ENCODE data around the gene ATP1B3. TPM values are rescaled to one million over a fixed set of nuclear protein-coding genes. Genes with fewer than 3 reads are reported as not detected.

The ATP1B3 gene
- total RNA-seq, 1 donor from 2014 or later, result 147 TPM

- Mint-ChIP-seq H3K4me1 (peaks cover 2% of the 10 kb centered on the region), H3K36me3 (ENCODE audit: low read depth) (no peaks in the 10 kb centered on the region), H3K27me3 (ENCODE audit: low read depth) (no peaks in the 10 kb centered on the region), H3K27ac (ENCODE audit: unreplicated experiment) (no peak overlapping the region), H3K9me3 (no peaks in the 10 kb centered on the region), H3K4me3 (no peak overlapping the region)
- TF ChIP-seq CTCF (conservative IDR thresholded peaks at IDR 0.05), result no peak
- no peak for DNase-seq (ENCODE audit: low read depth, low spot score)
Observed at GRCh38 chr3:141835557-141836229, 40.8 kb upstream of the ATP1B3 start.

DNA sequence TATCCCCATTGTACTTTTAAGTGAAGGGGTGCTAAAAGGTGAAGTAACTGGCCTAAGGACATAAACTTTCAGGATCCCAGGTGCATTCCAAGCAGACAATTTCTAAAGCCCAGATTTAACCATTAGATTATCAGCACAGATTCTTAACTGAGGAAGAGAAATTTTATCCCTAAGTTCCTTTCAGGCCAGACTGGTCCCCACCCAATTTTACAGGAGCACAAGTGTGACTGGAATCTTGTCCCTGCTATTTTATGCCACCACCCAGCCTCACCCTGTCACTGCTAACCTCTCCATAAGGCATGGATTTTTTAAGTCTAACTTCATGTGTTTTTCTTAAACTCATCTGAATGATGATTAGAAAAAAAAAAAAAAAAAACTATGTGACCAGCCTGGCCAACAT is 37.1 kb upstream of the ATP1B3 start:
- Mint-ChIP-seq H3K4me3 (no peak overlapping the region), H3K4me1 (peaks cover 9% of the 10 kb centered on the region), H3K27ac (ENCODE audit: unreplicated experiment) (no peak overlapping the region), H3K36me3 (ENCODE audit: low read depth) (no peaks in the 10 kb centered on the region), H3K27me3 (ENCODE audit: low read depth) (no peaks in the 10 kb centered on the region), H3K9me3 (no peaks in the 10 kb centered on the region)
- no peak for TF ChIP-seq CTCF (conservative IDR thresholded peaks at IDR 0.05)
- no peak for DNase-seq (ENCODE audit: low read depth, low spot score)

GRCh38 chr3:141840737-141841544 is 35.5 kb upstream of the ATP1B3 start:
- Mint-ChIP-seq H3K4me3 (no peak overlapping the region), H3K9me3 (no peaks in the 10 kb centered on the region), H3K27ac (ENCODE audit: unreplicated experiment) (no peak overlapping the region), H3K27me3 (ENCODE audit: low read depth) (no peaks in the 10 kb centered on the region), H3K4me1 (peaks cover 9% of the 10 kb centered on the region), H3K36me3 (ENCODE audit: low read depth) (no peaks in the 10 kb centered on the region)
- no peak for TF ChIP-seq CTCF (conservative IDR thresholded peaks at IDR 0.05)
- no peak for DNase-seq (ENCODE audit: low read depth, low spot score)

- Mint-ChIP-seq H3K4me3 (no peak overlapping the region), H3K36me3 (ENCODE audit: low read depth) (no peaks in the 10 kb centered on the region), H3K9me3 (no peaks in the 10 kb centered on the region), H3K4me1 (peaks cover 9% of the 10 kb centered on the region), H3K27me3 (ENCODE audit: low read depth) (no peaks in the 10 kb centered on the region), H3K27ac (ENCODE audit: unreplicated experiment) (no peak overlapping the region)
- TF ChIP-seq CTCF (conservative IDR thresholded peaks at IDR 0.05), result no peak
- no peak for DNase-seq (ENCODE audit: low read depth, low spot score)
Observed at GRCh38 chr3:141844108-141844507, 32.3 kb upstream of the ATP1B3 start.

DNA sequence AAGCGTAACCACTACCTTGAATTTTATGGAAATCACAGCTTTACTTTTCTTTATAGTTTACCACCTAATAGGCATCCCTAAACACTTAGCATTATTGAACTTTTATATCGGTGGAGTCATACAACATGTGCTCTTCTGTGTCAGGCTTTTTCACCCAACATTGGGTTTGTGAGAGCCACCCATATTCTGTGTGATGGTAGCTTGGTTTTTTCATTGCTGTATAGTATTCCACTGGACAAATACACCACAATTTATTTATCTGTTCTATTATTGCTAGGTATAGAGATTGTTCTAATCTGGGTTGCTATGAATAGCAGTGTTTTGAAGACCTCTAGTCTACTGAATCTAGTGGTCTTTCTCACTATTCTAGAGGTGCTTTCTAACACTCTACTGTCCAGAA is 31.6 kb upstream of the ATP1B3 start:
- Mint-ChIP-seq H3K27ac (ENCODE audit: unreplicated experiment) (no peak overlapping the region), H3K4me1 (peaks cover 9% of the 10 kb centered on the region)

More for the DNA sequence above, 31.6 kb upstream of the ATP1B3 start:
- Mint-ChIP-seq H3K27me3 (ENCODE audit: low read depth) (no peaks in the 10 kb centered on the region), H3K4me3 (no peak overlapping the region), H3K9me3 (no peaks in the 10 kb centered on the region), H3K36me3 (ENCODE audit: low read depth) (no peaks in the 10 kb centered on the region)
- no peak for DNase-seq (ENCODE audit: low read depth, low spot score)
- TF ChIP-seq CTCF (conservative IDR thresholded peaks at IDR 0.05), result no peak

Data from neural crest cell (in vitro differentiated cells).